ENCODE measurements around the gene GRXCR2. TPM values are rescaled to one million over a fixed set of nuclear protein-coding genes. Genes with fewer than 3 reads are reported as not detected.

Gene GRXCR2
- total RNA-seq, 1 donor: not detected

DNA sequence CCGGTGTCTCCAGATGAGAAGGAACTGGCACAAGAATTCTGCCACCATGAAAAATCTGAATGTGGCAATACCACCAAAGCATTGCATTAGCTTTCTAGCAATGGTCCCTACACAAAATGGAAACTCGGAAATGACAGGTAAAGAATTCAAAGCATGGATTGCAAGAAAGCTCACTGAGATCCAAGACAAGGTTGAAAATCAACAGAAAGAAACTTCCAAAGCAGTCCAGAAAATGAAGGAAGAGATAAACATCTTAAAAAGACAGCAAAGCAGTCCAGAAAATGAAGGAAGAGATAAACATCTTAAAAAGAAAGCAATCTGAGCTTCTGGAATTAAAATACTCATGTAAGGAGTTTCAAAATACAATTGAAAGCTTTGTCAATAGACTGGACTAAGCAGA is 16.8 kb upstream of the GRXCR2 start:
- no peak for DNase-seq (ENCODE audit: insufficient read length, low spot score, missing footprints)
- TF ChIP-seq CTCF (IDR thresholded peaks at IDR 0.05; ENCODE audit: extremely low read depth, low read depth, low read length): no peak
- Histone ChIP-seq H3K4me2 (ENCODE audit: insufficient read depth, low read length) (no peak overlapping the region), H3K36me3 (ENCODE audit: insufficient read depth, low read length) (no peaks in the 10 kb centered on the region), H3K4me1 (ENCODE audit: insufficient read depth, low read length) (no peaks in the 10 kb centered on the region), H4K20me1 (ENCODE audit: insufficient read depth, low read length) (no peaks in the 10 kb centered on the region), H3K9me3 (ENCODE audit: low read depth, low read length) (no peaks in the 10 kb centered on the region), H3K79me2 (ENCODE audit: insufficient read depth, low read length) (no peaks in the 10 kb centered on the region), H2AFZ (ENCODE audit: low read length) (no peak overlapping the region), H3K4me3 (ENCODE audit: insufficient read depth, low read length) (no peak overlapping the region), H3K27ac (ENCODE audit: low read depth, low read length) (no peak overlapping the region), H3K27me3 (ENCODE audit: insufficient read depth, low read length) (no peaks in the 10 kb centered on the region)

- Histone ChIP-seq H3K4me2 (ENCODE audit: insufficient read depth, low read length) (no peak overlapping the region), H3K9me3 (ENCODE audit: low read depth, low read length) (no peaks in the 10 kb centered on the region), H4K20me1 (ENCODE audit: insufficient read depth, low read length) (no peaks in the 10 kb centered on the region), H3K27ac (ENCODE audit: low read depth, low read length) (no peak overlapping the region), H3K36me3 (ENCODE audit: insufficient read depth, low read length) (no peaks in the 10 kb centered on the region), H3K79me2 (ENCODE audit: insufficient read depth, low read length) (no peaks in the 10 kb centered on the region), H3K27me3 (ENCODE audit: insufficient read depth, low read length) (no peaks in the 10 kb centered on the region), H3K4me3 (ENCODE audit: insufficient read depth, low read length) (no peak overlapping the region), H2AFZ (ENCODE audit: low read length) (no peak overlapping the region), H3K4me1 (ENCODE audit: insufficient read depth, low read length) (no peaks in the 10 kb centered on the region)
- TF ChIP-seq CTCF (IDR thresholded peaks at IDR 0.05; ENCODE audit: extremely low read depth, low read depth, low read length): peak; percentile 85
- DNase-seq (ENCODE audit: insufficient read length, low spot score, missing footprints): peak; percentile 85
Observed at GRCh38 chr5:145887976-145888574, 15.3 kb upstream of the GRXCR2 start.

- Histone ChIP-seq H3K79me2 (ENCODE audit: insufficient read depth, low read length) (no peaks in the 10 kb centered on the region), H3K36me3 (ENCODE audit: insufficient read depth, low read length) (no peaks in the 10 kb centered on the region), H2AFZ (ENCODE audit: low read length) (no peak overlapping the region), H3K27me3 (ENCODE audit: insufficient read depth, low read length) (no peaks in the 10 kb centered on the region), H3K27ac (ENCODE audit: low read depth, low read length) (no peak overlapping the region), H3K4me2 (ENCODE audit: insufficient read depth, low read length) (no peak overlapping the region), H3K4me1 (ENCODE audit: insufficient read depth, low read length) (no peaks in the 10 kb centered on the region), H3K4me3 (ENCODE audit: insufficient read depth, low read length) (no peak overlapping the region), H4K20me1 (ENCODE audit: insufficient read depth, low read length) (no peaks in the 10 kb centered on the region), H3K9me3 (ENCODE audit: low read depth, low read length) (no peaks in the 10 kb centered on the region)
- DNase-seq (ENCODE audit: insufficient read length, low spot score, missing footprints): no peak
- TF ChIP-seq CTCF (IDR thresholded peaks at IDR 0.05; ENCODE audit: extremely low read depth, low read depth, low read length): no peak
Observed at GRCh38 chr5:145887217-145887616, 14.4 kb upstream of the GRXCR2 start.

DNA sequence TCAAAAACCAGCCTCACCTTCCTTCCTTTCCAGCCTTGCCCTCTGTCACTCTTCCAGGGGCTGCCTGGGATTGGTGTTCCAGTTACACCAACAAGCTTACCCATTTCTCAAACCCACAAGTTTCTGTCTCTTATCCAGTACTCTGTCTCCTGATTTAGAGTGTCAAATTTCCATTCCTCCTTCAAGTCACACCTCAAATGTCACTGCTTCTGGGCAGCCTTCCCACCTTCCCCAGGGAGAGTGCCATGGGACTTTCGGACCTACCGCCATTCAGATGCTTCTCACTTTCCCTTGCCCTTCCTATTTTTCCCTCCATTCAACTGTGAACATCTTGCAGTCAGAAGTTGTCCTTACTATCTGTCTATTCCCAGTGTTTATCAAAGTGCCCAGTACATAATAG is 2.0 kb upstream of the GRXCR2 start:
- Histone ChIP-seq H3K36me3 (ENCODE audit: insufficient read depth, low read length) (no peaks in the 10 kb centered on the region), H3K4me3 (ENCODE audit: insufficient read depth, low read length) (no peak overlapping the region)
- no peak for TF ChIP-seq CTCF (IDR thresholded peaks at IDR 0.05; ENCODE audit: extremely low read depth, low read depth, low read length)

More for the DNA sequence above, 2.0 kb upstream of the GRXCR2 start:
- Histone ChIP-seq H3K4me1 (ENCODE audit: insufficient read depth, low read length) (no peaks in the 10 kb centered on the region), H2AFZ (ENCODE audit: low read length) (no peak overlapping the region), H4K20me1 (ENCODE audit: insufficient read depth, low read length) (no peaks in the 10 kb centered on the region), H3K9me3 (ENCODE audit: low read depth, low read length) (no peaks in the 10 kb centered on the region), H3K27ac (ENCODE audit: low read depth, low read length) (no peak overlapping the region), H3K27me3 (ENCODE audit: insufficient read depth, low read length) (peaks cover 3% of the 10 kb centered on the region), H3K79me2 (ENCODE audit: insufficient read depth, low read length) (no peaks in the 10 kb centered on the region), H3K4me2 (ENCODE audit: insufficient read depth, low read length) (no peak overlapping the region)
- DNase-seq (ENCODE audit: insufficient read length, low spot score, missing footprints): no peak

Measured in osteoblast (primary cell).